A673 (cell line): Measurements from ENCODE around the gene AFAP1.

ENCODE experiments used
- CTCF ChIP-seq: fragments of 300-800, 200-600 bp; sonication (generic); conservative IDR thresholded peaks from 2 replicates; pipeline ENCODE4 v1.5.1; 2017; ENCODE audit warnings: low read depth, mild to moderate bottlenecking, antibody characterized with exemption, low read length, moderate library complexity, mixed read lengths
- EZH2 ChIP-seq: fragments of 200-600 bp; sonication (generic); IDR thresholded peaks from 2 replicates; pipeline ENCODE4 v1.6.1; 2017; ENCODE audit warnings: borderline replicate concordance, low read depth, mild to moderate bottlenecking, mixed read lengths, antibody characterized with exemption, low read length; ENCODE audit not compliant: poor library complexity, severe bottlenecking

GRCh38 chr4:7753271-7753670 lies 186.4 kb downstream of the AFAP1 start:
- TF ChIP-seq CTCF (no peak), EZH2 (no peak)
